Measurements from ENCODE around the gene TDP1.

GRCh38 chr14:90023176-90023896 is 67.6 kb downstream of the TDP1 start:
- TF ChIP-seq CTCF (IDR thresholded peaks at IDR 0.05; ENCODE audit: poor library complexity) (no peak), EZH2 (IDR thresholded peaks at IDR 0.05; ENCODE audit: borderline replicate concordance) (no peak), EZH2phosphoT487 (IDR thresholded peaks at IDR 0.05; ENCODE audit: low read depth, severe bottlenecking, unreplicated experiment) (no peak)
